ENCODE data around the gene ISG15. TPM values are rescaled to one million over a fixed set of nuclear protein-coding genes. Genes with fewer than 3 reads are reported as not detected.

ISG15 gene
- total and polyA plus RNA-seq, 2 of the 13 experiments (the other 11 are each of a cell fraction or from before 2014, with no cell fraction given), result 42.1 to 54.9 TPM

GRCh38 chr1:997993-998744 lies 15.1 kb upstream of the ISG15 start (continued):
- TF ChIP-seq MAFK (conservative IDR thresholded peaks at IDR 0.05 in 1 of 2, IDR thresholded peaks at IDR 0.05 in 1 of 2; ENCODE audit: low read length in 2 of 2) (no peak), ZNF503 (CRISPR knock-in tag; IDR thresholded peaks at IDR 0.05) (no peak), STAT5B (CRISPR knock-in tag; IDR thresholded peaks at IDR 0.05) (no peak), STAG1 (CRISPR knock-in tag; IDR thresholded peaks at IDR 0.05) (0 out of 2 replicates have a peak, but pooled peaks have one; percentile 14), ZNF788 (CRISPR knock-in tag; IDR thresholded peaks at IDR 0.05; ENCODE audit: borderline replicate concordance) (no peak; the same call in 1 of the 2 replicates), ZSCAN20 (CRISPR knock-in tag; IDR thresholded peaks at IDR 0.05; ENCODE audit: borderline replicate concordance) (no peak), HNRNPK (IDR thresholded peaks at IDR 0.05; ENCODE audit: low read depth, low read length, poor library complexity, severe bottlenecking) (peak; percentile 19), ZNF274 (CRISPR knock-in tag; IDR thresholded peaks at IDR 0.05) (no peak), RBFOX2 (IDR thresholded peaks at IDR 0.05; ENCODE audit: low read depth, low read length) (0 out of 2 replicates have a peak, but pooled peaks have one; percentile 33), THAP9 (CRISPR knock-in tag; IDR thresholded peaks at IDR 0.05; ENCODE audit: borderline replicate concordance) (no peak), CTCF (CRISPR knock-in tag; IDR thresholded peaks at IDR 0.05) (peak; percentile 46), ZEB1 (IDR thresholded peaks at IDR 0.05; ENCODE audit: insufficient replicate concordance, low read depth) (no peak)
- TF ChIP-seq, protein P1, sequence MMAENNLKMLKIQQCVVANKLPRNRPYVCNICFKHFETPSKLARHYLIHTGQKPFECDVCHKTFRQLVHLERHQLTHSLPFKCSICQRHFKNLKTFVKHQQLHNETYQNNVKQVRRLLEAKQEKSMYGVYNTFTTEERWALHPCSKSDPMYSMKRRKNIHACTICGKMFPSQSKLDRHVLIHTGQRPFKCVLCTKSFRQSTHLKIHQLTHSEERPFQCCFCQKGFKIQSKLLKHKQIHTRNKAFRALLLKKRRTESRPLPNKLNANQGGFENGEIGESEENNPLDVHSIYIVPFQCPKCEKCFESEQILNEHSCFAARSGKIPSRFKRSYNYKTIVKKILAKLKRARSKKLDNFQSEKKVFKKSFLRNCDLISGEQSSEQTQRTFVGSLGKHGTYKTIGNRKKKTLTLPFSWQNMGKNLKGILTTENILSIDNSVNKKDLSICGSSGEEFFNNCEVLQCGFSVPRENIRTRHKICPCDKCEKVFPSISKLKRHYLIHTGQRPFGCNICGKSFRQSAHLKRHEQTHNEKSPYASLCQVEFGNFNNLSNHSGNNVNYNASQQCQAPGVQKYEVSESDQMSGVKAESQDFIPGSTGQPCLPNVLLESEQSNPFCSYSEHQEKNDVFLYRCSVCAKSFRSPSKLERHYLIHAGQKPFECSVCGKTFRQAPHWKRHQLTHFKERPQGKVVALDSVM (CRISPR knock-in tag; IDR thresholded peaks at IDR 0.05), result no peak

Data from HepG2 (cell line).